Endothelial cell of umbilical vein (primary cell): ENCODE results near the gene POTEG. TPM values are rescaled to one million over a fixed set of nuclear protein-coding genes. Genes with fewer than 3 reads are reported as not detected.
"Not testable (repeated sequence)": the region's sequence is repeated elsewhere in the genome, so short reads cannot be mapped to it uniquely, and the experiment has no call there.

ENCODE experiments used
- BruUV-seq: library from RNA; stranded (reverse); fragments of 400-500 nt; replicated peaks from 2 replicates; lab custom pipeline; 2021; lab: Mats Ljungman, UMichigan
- CTCF ChIA-PET: fragments of 300-600, 350-600 bp; sonication (Branson Sonifier 250); formaldehyde crosslinking; loops from one replicate; lab custom pipeline; 2021; ENCODE audit warnings: antibody characterized with exemption, inconsistent platforms; lab: Charles Lee
- POLR2A ChIA-PET: fragments of 300-600, 350-600 bp; sonication (Branson Sonifier 250); formaldehyde crosslinking; loops from one replicate; lab custom pipeline; 2021; ENCODE audit warnings: antibody characterized with exemption, inconsistent platforms; lab: Charles Lee
- DNase-seq: peaks from one replicate; pipeline ENCODE4 v3.0.0-alpha.2; 2011; ENCODE audit warnings: low read depth, low spot score
- FAIRE-seq: peaks from 2 replicates; lab custom pipeline; 2011; peaks lifted over from hg19 to GRCh38; lab: Jason Lieb, UNC
- H2AFZ ChIP-seq: 2 replicates; pipeline ENCODE4 v1.6.0; 2012; ENCODE audit warnings: low read depth, low read length, control low read depth, inconsistent platforms
- H3K27ac ChIP-seq: 2 replicates; pipeline ENCODE4 v1.5.1; 2011; ENCODE audit warnings: low read depth, mild to moderate bottlenecking, control low read depth, low read length, moderate library complexity; ENCODE audit not compliant: insufficient read depth
- H3K27me3 ChIP-seq, 2 experiments: 2 replicates each; pipeline versions ENCODE4 v1.6.0 to v1.6.1; 2011; ENCODE audit warnings: low read length in 2 of 2, mixed read lengths in 1 of 2; ENCODE audit not compliant: control insufficient read depth in 2 of 2, insufficient read depth in 2 of 2
- H3K36me3 ChIP-seq, 2 experiments: 2 replicates in 1 of 2; 3 replicates in 1 of 2; pipeline ENCODE4 v1.5.1; 2011; ENCODE audit warnings: low read length in 2 of 2, mild to moderate bottlenecking in 1 of 2, moderate library complexity in 1 of 2; ENCODE audit not compliant: control insufficient read depth in 2 of 2, insufficient read depth in 2 of 2; ENCODE audit errors: extremely low read depth in 1 of 2
- H3K4me1 ChIP-seq: 3 replicates; pipeline ENCODE4 v1.5.1; 2011; ENCODE audit warnings: mild to moderate bottlenecking, low read length; ENCODE audit not compliant: control insufficient read depth, insufficient read depth; ENCODE audit errors: extremely low read depth
- H3K4me2 ChIP-seq: 2 replicates; pipeline ENCODE4 v1.6.1; 2011; ENCODE audit warnings: low read length, control low read depth, mixed read lengths; ENCODE audit not compliant: insufficient read depth
- H3K4me3 ChIP-seq, 3 experiments: fragments of 200-600 bp in 1 of 3; sonication (generic), shearing (Covaris generic) in 1 of 3; replicated peaks in 1 of 3; 2 replicates each; pipeline ENCODE4 v1.5.1; 2011 to 2016; ENCODE audit warnings: control low read depth in 3 of 3, low read length in 3 of 3, mild to moderate bottlenecking in 2 of 3, inconsistent platforms in 1 of 3, low read depth in 1 of 3, moderate library complexity in 1 of 3; ENCODE audit not compliant: insufficient read depth in 1 of 3
- H3K79me2 ChIP-seq: 2 replicates; pipeline ENCODE4 v1.6.0; 2012; ENCODE audit warnings: low read length, inconsistent platforms; ENCODE audit not compliant: control insufficient read depth, insufficient read depth
- H3K9ac ChIP-seq: replicated peaks from 2 replicates; pipeline ENCODE3; 2011; ENCODE audit warnings: low read length, control low read depth; ENCODE audit not compliant: insufficient read depth; ENCODE audit errors: extremely low read depth
- H3K9me1 ChIP-seq: replicated peaks from 3 replicates; pipeline ENCODE4 v1.6.0; 2011; ENCODE audit warnings: mild to moderate bottlenecking, low read length; ENCODE audit not compliant: control insufficient read depth, insufficient read depth; ENCODE audit errors: extremely low read depth
- H3K9me3 ChIP-seq: replicated peaks from 2 replicates; pipeline ENCODE4 v1.5.1; 2012; ENCODE audit warnings: low read length, inconsistent platforms; ENCODE audit not compliant: control insufficient read depth, insufficient read depth
- H4K20me1 ChIP-seq: replicated peaks from 2 replicates; pipeline ENCODE3; 2011; ENCODE audit warnings: mild to moderate bottlenecking, low read length; ENCODE audit not compliant: control insufficient read depth, insufficient read depth; ENCODE audit errors: extremely low read depth
- dilution Hi-C: fragments of 300-500 bp; cut with MboI; formaldehyde crosslinking; loops from one replicate; pipeline ENCODE4 v1.15.0; 2019; ENCODE audit warnings: low sequenced_read_pairs; ENCODE audit not compliant: extremely low pct_ligation_motif_present
- intact Hi-C: fragments of 100-400 bp; cut with micrococcal nuclease; formaldehyde crosslinking; loops from one replicate; pipeline ENCODE4 v1.10.0; 2022
- polyA plus RNA-seq, 4 experiments: library from polyadenylated mRNA; depleted of rRNA in 3 of 4; stranded (reverse) in 3 of 4; unstranded in 1 of 4; fragments of >200 nt; gene quantifications; 2 replicates each; pipeline versions ENCODE4 v1.2.1 to v1.2.3, GENCODE V29; 2011 to 2012; ENCODE audit warnings: missing spikeins in 1 of 4
- total RNA-seq: library from RNA; stranded (reverse); gene quantifications from 2 replicates; pipeline ENCODE4 v1.2.3, GENCODE V29; 2021

POTEG gene
- total and polyA plus RNA-seq, 2 donors (not counting 3 experiments of a cell fraction or from before 2014, with no cell fraction given): not detected

DNA sequence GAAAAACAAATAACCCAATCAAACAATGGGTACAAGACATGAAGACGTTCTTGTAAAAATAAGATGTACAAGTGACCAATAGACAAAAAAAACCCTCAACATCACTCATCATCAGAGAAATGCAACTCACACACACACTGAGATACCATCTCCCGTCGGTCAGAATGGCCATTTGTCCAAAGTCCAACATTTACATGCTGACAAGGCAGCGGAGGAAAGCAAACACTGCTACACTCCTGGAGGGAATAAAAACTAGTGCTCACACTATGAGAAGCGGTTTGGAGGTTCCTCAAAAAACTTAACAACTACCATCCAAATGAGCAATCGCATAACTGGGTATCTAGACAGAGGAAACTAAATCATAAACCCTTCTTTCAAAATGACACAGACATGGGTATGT, 11.6 kb upstream of the POTEG start:
- H3K27ac ChIP-seq, H3K79me2 ChIP-seq, H3K4me2 ChIP-seq, H3K4me1 ChIP-seq, CTCF ChIA-PET, H3K36me3 ChIP-seq, dilution Hi-C loops, POLR2A ChIA-PET, intact Hi-C loops, H3K9ac ChIP-seq, FAIRE-seq, H3K9me3 ChIP-seq, H3K27me3 ChIP-seq, DNase-seq, BruUV-seq, H3K4me3 ChIP-seq, H4K20me1 ChIP-seq, H3K9me1 ChIP-seq, H2AFZ ChIP-seq: not testable (repeated sequence)

GRCh38 chr14:19439826-19440225, 5.7 kb upstream of the POTEG start:
- H3K79me2 ChIP-seq, H3K4me3 ChIP-seq, POLR2A ChIA-PET, FAIRE-seq, H3K36me3 ChIP-seq, H2AFZ ChIP-seq, BruUV-seq, intact Hi-C loops, H3K9ac ChIP-seq, H3K27me3 ChIP-seq, H3K4me2 ChIP-seq, H3K9me1 ChIP-seq, H4K20me1 ChIP-seq, DNase-seq, H3K9me3 ChIP-seq, H3K4me1 ChIP-seq, CTCF ChIA-PET, dilution Hi-C loops, H3K27ac ChIP-seq: not testable (repeated sequence)

- FAIRE-seq, intact Hi-C loops, H4K20me1 ChIP-seq, H3K9me1 ChIP-seq, POLR2A ChIA-PET, BruUV-seq, H3K27me3 ChIP-seq, H3K9ac ChIP-seq, H2AFZ ChIP-seq, H3K9me3 ChIP-seq, H3K36me3 ChIP-seq, dilution Hi-C loops, DNase-seq, H3K27ac ChIP-seq, H3K4me1 ChIP-seq, H3K4me2 ChIP-seq, H3K79me2 ChIP-seq, CTCF ChIA-PET, H3K4me3 ChIP-seq: not testable (repeated sequence)
Measured at GRCh38 chr14:19439219-19439618, 5.1 kb upstream of the POTEG start.

- H3K9me1 ChIP-seq, H3K4me2 ChIP-seq, BruUV-seq, H3K4me3 ChIP-seq, intact Hi-C loops, H2AFZ ChIP-seq, DNase-seq, H3K27ac ChIP-seq, H3K4me1 ChIP-seq, dilution Hi-C loops, H3K79me2 ChIP-seq, H3K9ac ChIP-seq, H3K36me3 ChIP-seq, POLR2A ChIA-PET, CTCF ChIA-PET, H3K9me3 ChIP-seq, FAIRE-seq, H3K27me3 ChIP-seq, H4K20me1 ChIP-seq: not testable (repeated sequence)
Measured at GRCh38 chr14:19437126-19437443, 2.9 kb upstream of the POTEG start.
